Activated B cell treated with CpG ODN at 0.5 μM for 24 hours (primary cell): Measurements from ENCODE around the gene RAP1GDS1. TPM values are rescaled to one million over a fixed set of nuclear protein-coding genes. Genes with fewer than 3 reads are reported as not detected.

Source experiments
- ATAC-seq: fragments of 200-7000 bp; cut with Tn5 transposase; one replicate; pipeline ENCODE4 v1.10.0; 2021; ENCODE audit warnings: low read depth, mild to moderate bottlenecking, moderate library complexity
- CTCF ChIA-PET: fragments of 350-600 bp; sonication (Branson Sonifier 250); formaldehyde crosslinking; loops from one replicate; lab custom pipeline; 2021; ENCODE audit warnings: antibody characterized with exemption; lab: Charles Lee
- POLR2A ChIA-PET: fragments of 350-600 bp; sonication (Branson Sonifier 250); formaldehyde crosslinking; loops from one replicate; lab custom pipeline; 2021; ENCODE audit warnings: antibody characterized with exemption; lab: Charles Lee
- DNase-seq: peaks from one replicate; pipeline ENCODE4 v3.0.0; 2022
- H3K27ac Mint-ChIP-seq: one replicate; pipeline ENCODE4 v1.8.0; 2020; ENCODE audit warnings: mixed read lengths
- H3K27me3 Mint-ChIP-seq: one replicate; pipeline ENCODE4 v1.8.0; 2021; ENCODE audit warnings: mixed read lengths
- H3K36me3 Mint-ChIP-seq: one replicate; pipeline ENCODE4 v1.8.0; 2021; ENCODE audit warnings: low read depth, mixed read lengths
- H3K4me1 Mint-ChIP-seq: one replicate; pipeline ENCODE4 v1.8.0; 2021; ENCODE audit warnings: mixed read lengths
- H3K4me3 Mint-ChIP-seq: one replicate; pipeline ENCODE4 v1.8.0; 2020; ENCODE audit warnings: mild to moderate bottlenecking, mixed read lengths
- H3K9me3 Mint-ChIP-seq: one replicate; pipeline ENCODE4 v1.8.0; 2020; ENCODE audit warnings: mixed read lengths
- CTCF ChIP-seq: fragments of 200-600 bp; IDR thresholded peaks from one replicate; pipeline ENCODE4 v1.8.0; 2022; ENCODE audit warnings: antibody characterized with exemption, mild to moderate bottlenecking
- intact Hi-C: fragments of 100-400 bp; cut with micrococcal nuclease; formaldehyde crosslinking; loops from one replicate; pipeline ENCODE4 v1.15.1; 2024
- total RNA-seq: library from RNA; stranded (reverse); gene quantifications from 2 replicates; pipeline ENCODE4 v1.2.3, GENCODE V29; 2022

RAP1GDS1 gene
- total RNA-seq, 1 donor from 2014 or later: 54.6 TPM

GRCh38 chr4:98249831-98250230 is 11.4 kb upstream of the RAP1GDS1 start:
- CTCF ChIA-PET: no interaction called here

DNA sequence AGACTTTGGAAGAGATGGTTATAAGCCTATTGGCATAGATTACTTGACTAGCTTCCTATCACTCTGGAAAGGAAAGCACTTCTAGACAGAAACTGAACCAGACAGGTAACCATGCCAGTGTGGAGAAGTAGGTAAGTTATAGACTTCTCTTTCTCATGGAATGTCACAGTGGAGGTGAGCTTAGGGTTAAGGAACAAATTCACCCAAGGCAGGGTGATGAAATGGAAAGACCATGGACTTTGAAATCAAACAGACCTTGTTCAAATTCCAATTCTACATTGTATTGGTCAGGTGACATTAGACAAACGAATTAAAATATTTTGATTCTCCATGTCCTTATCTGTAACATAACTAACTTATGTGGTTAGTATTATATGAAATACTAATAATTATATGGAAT is 7.7 kb upstream of the RAP1GDS1 start:
- ChIA-PET POLR2A (interaction anchor here (0.6 kb wide), 1 partner anchor 49 kb away, joined by 8 read pairs; no protein-coding TSS in a partner anchor), CTCF (no interaction called here)
- ATAC-seq (no peak), DNase-seq (no peak)
- no peaks in the 10 kb centered on the region for H3K9me3 Mint-ChIP-seq
- H3K27me3 Mint-ChIP-seq: no peaks in the 10 kb centered on the region
- H3K4me3 Mint-ChIP-seq: no peak overlapping the region
- H3K36me3 Mint-ChIP-seq: no peaks in the 10 kb centered on the region
- intact Hi-C loops: no loop called here
- H3K4me1 Mint-ChIP-seq: peaks cover 2% of the 10 kb centered on the region
- TF ChIP-seq CTCF: no peak
- no peak overlapping the region for H3K27ac Mint-ChIP-seq

More at GRCh38 chr4:98249831-98250230, 11.4 kb upstream of the RAP1GDS1 start:
- no peaks in the 10 kb centered on the region for H3K9me3 Mint-ChIP-seq
- H3K27ac Mint-ChIP-seq: no peak overlapping the region
- no peaks in the 10 kb centered on the region for H3K4me1 Mint-ChIP-seq
- ATAC-seq (no peak), DNase-seq (no peak)
- no peaks in the 10 kb centered on the region for H3K36me3 Mint-ChIP-seq
- intact Hi-C loops: no loop called here
- TF ChIP-seq CTCF: no peak
- H3K4me3 Mint-ChIP-seq: no peak overlapping the region
- peaks cover 1% of the 10 kb centered on the region for H3K27me3 Mint-ChIP-seq
- POLR2A ChIA-PET: no interaction called here

DNA sequence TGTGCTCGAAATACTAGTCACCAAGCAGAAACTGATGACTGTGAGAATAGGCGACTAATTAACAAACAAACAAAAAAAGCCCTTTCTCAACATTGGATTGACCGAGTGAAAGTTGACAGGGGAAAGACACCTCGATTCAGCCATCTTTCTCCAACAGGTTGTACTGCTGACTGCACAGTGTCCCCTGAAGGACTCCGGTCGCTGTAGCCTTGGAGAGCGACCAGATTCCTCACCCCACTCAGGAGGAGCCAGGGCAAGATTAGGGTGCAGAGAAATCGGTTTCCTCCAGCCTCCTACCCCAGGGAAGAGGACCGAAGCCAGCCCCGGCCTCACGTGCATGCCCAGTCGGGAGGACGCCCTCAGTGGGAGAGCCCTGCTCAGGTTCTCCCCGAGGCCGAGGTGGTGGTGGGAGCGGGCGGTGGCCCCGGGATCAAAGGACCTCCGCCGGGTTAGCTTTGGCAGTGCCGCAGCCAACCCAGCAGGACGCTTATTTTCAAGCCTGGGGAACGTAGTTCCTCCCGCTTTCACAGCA is 1.1 kb upstream of the RAP1GDS1 start:
- Mint-ChIP-seq H3K4me1 (peaks cover 42% of the 10 kb centered on the region), H3K4me3 (peak overlapping the region; percentile 95), H3K9me3 (no peaks in the 10 kb centered on the region), H3K27me3 (no peaks in the 10 kb centered on the region), H3K27ac (peak overlapping the region; percentile 94), H3K36me3 (peaks cover 11% of the 10 kb centered on the region)
- ATAC-seq: no peak
- ChIA-PET CTCF (interaction anchor here (1.0 to 1.5 kb wide), 3 partner anchors 57 to 207 kb away, joined by 3 to 5 read pairs (median 4); no protein-coding TSS in a partner anchor), POLR2A (interaction anchor here (0.6 to 3.2 kb wide), 18 partner anchors 12 to 1689 kb away, joined by 3 to 61 read pairs (median 6); partner anchors contain the start of genes ADH5, DAPP1, EIF4E and METAP1)
- intact Hi-C loops: loop anchor here (1.0 to 10.0 kb wide), 5 partner anchors 29 to 1555 kb away; partner anchors contain the start of genes DAPP1, STPG2 and TRMT10A
- no peak for DNase-seq
- TF ChIP-seq CTCF: no peak

GRCh38 chr4:98261405-98262291 is 464 bp downstream of the RAP1GDS1 start:
- peaks cover 48% of the 10 kb centered on the region for H3K4me1 Mint-ChIP-seq
- DNase-seq (peak; percentile 42), ATAC-seq (peak; percentile 5)
- CTCF ChIA-PET: interaction anchor here (1.3 to 1.5 kb wide), 4 partner anchors 58 to 1546 kb away, joined by 3 to 5 read pairs (median 4); partner anchors contain the start of gene STPG2
- intact Hi-C loops: loop anchor here (1.0 to 10.0 kb wide), 10 partner anchors 27 to 1689 kb away; partner anchors contain the start of genes ADH5, DAPP1, H2AZ1 and METAP1
- H3K4me3 Mint-ChIP-seq: peak overlapping the region; percentile 93
- H3K36me3 Mint-ChIP-seq: peaks cover 11% of the 10 kb centered on the region
- POLR2A ChIA-PET: interaction anchor here (0.6 to 3.2 kb wide), 30 partner anchors 9 to 1687 kb away, joined by 3 to 61 read pairs (median 6); partner anchors contain the start of genes ADH5, DAPP1, EIF4E and METAP1
- H3K9me3 Mint-ChIP-seq: no peaks in the 10 kb centered on the region
- H3K27me3 Mint-ChIP-seq: no peaks in the 10 kb centered on the region
- TF ChIP-seq CTCF: no peak
- peak overlapping the region; percentile 90 for H3K27ac Mint-ChIP-seq
